Neural progenitor cell (in vitro differentiated cells): Measurements from ENCODE around the gene MAGI1. TPM values are rescaled to one million over a fixed set of nuclear protein-coding genes. Genes with fewer than 3 reads are reported as not detected.

ENCODE experiments used
- DNase-seq: peaks from one replicate; pipeline ENCODE4 v3.0.0-alpha.2; 2016; ENCODE audit warnings: low spot score
- H2AFZ ChIP-seq: fragments of 200-600 bp; sonication (generic); replicated peaks from 2 replicates; pipeline ENCODE4 v1.6.1; 2016; ENCODE audit warnings: antibody characterized with exemption
- H3F3A ChIP-seq: fragments of 200-600 bp; sonication (generic); 2 replicates; pipeline ENCODE4 v1.6.1; 2016; ENCODE audit warnings: antibody characterized with exemption, low read depth
- H3K27ac ChIP-seq: fragments of 200-600 bp; sonication (generic); 2 replicates; pipeline ENCODE4 v1.5.1; 2016; ENCODE audit warnings: mild to moderate bottlenecking
- H3K27me3 ChIP-seq: fragments of 200-600 bp; sonication (generic); 2 replicates; pipeline ENCODE4 v1.6.1; 2016; ENCODE audit warnings: mild to moderate bottlenecking, moderate library complexity
- H3K36me3 ChIP-seq: fragments of 200-600 bp; sonication (generic); 2 replicates; pipeline ENCODE4 v1.5.1; 2016
- H3K4me1 ChIP-seq: fragments of 200-600 bp; sonication (generic); 2 replicates; pipeline ENCODE4 v1.6.1; 2016; ENCODE audit warnings: mixed run types
- H3K4me2 ChIP-seq: fragments of 200-600 bp; sonication (generic); 2 replicates; pipeline ENCODE4 v1.6.1; 2016
- H3K4me3 ChIP-seq: fragments of 200-600 bp; sonication (generic); 2 replicates; pipeline ENCODE4 v1.5.1; 2016
- H3K79me2 ChIP-seq: fragments of 200-600 bp; sonication (generic); 2 replicates; pipeline ENCODE4 v1.6.1; 2016; ENCODE audit warnings: low read depth
- H3K9ac ChIP-seq: fragments of 200-600 bp; sonication (generic); 2 replicates; pipeline ENCODE4 v1.6.1; 2016
- H3K9me3 ChIP-seq: fragments of 200-600 bp; sonication (generic); 2 replicates; pipeline ENCODE4 v1.5.1; 2016; ENCODE audit warnings: low read depth
- H4K20me1 ChIP-seq: fragments of 200-600 bp; sonication (generic); 2 replicates; pipeline ENCODE4 v1.6.1; 2016; ENCODE audit warnings: low read depth
- H3K27ac Mint-ChIP-seq: 3 replicates; pipeline ENCODE4 v1.8.0; 2021; ENCODE audit warnings: mixed read lengths
- H3K27me3 Mint-ChIP-seq: 2 replicates; pipeline ENCODE4 v1.8.0; 2022; ENCODE audit warnings: low read depth, mild to moderate bottlenecking, inconsistent platforms, moderate library complexity, mixed read lengths; ENCODE audit not compliant: insufficient read depth
- H3K36me3 Mint-ChIP-seq: 3 replicates; pipeline ENCODE4 v1.8.0; 2021; ENCODE audit warnings: mixed read lengths
- H3K4me1 Mint-ChIP-seq: 3 replicates; pipeline ENCODE4 v1.8.0; 2021; ENCODE audit warnings: mixed read lengths
- H3K4me3 Mint-ChIP-seq: 3 replicates; pipeline ENCODE4 v1.8.0; 2021; ENCODE audit warnings: mild to moderate bottlenecking, moderate library complexity, mixed read lengths
- H3K9me3 Mint-ChIP-seq: 3 replicates; pipeline ENCODE4 v1.8.0; 2020; ENCODE audit warnings: mixed read lengths
- EZH2 ChIP-seq: fragments of 200-600 bp; sonication (generic); IDR thresholded peaks from 2 replicates; pipeline ENCODE4 v1.6.1; 2017; ENCODE audit warnings: antibody characterized with exemption, mild to moderate bottlenecking, moderate library complexity
- EZH2phosphoT487 ChIP-seq: fragments of 200-600 bp; sonication (generic); IDR thresholded peaks from 2 replicates; pipeline ENCODE4 v1.6.1; 2017; ENCODE audit warnings: antibody characterized with exemption
- total RNA-seq: library from RNA; depleted of rRNA; stranded (reverse); fragments of >200 nt; gene quantifications from 2 replicates; pipeline ENCODE4 v1.2.3, GENCODE V29; 2015; ENCODE audit warnings: low replicate concordance
- TF ChIP-seq, protein P1 (sequence below): fragments of 200-600 bp; sonication (generic); IDR thresholded peaks from 2 replicates; pipeline ENCODE4 v1.5.1; 2017; ENCODE audit warnings: antibody characterized with exemption, mild to moderate bottlenecking

MAGI1 gene
- total RNA-seq, 1 donor from 2014 or later: 40.6 TPM

DNA sequence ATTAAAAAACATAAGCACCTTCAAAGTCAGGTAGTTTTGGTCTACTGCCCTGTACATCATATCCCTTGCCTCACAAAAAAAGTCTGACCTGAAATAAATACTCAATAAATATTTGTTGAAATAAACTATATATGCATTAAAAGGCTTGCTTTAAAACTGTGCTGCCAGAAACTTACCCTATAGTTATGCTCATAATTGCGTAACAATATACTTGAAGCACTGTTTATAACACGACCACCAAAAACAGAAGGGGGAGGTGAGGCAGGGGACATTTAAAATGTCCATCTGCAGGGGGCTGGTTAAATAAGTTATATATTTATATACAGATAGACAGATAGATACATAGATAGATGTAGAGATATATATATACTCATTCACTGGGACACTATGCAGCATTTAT, 549.5 kb downstream of the MAGI1 start:
- TF ChIP-seq, protein P1, sequence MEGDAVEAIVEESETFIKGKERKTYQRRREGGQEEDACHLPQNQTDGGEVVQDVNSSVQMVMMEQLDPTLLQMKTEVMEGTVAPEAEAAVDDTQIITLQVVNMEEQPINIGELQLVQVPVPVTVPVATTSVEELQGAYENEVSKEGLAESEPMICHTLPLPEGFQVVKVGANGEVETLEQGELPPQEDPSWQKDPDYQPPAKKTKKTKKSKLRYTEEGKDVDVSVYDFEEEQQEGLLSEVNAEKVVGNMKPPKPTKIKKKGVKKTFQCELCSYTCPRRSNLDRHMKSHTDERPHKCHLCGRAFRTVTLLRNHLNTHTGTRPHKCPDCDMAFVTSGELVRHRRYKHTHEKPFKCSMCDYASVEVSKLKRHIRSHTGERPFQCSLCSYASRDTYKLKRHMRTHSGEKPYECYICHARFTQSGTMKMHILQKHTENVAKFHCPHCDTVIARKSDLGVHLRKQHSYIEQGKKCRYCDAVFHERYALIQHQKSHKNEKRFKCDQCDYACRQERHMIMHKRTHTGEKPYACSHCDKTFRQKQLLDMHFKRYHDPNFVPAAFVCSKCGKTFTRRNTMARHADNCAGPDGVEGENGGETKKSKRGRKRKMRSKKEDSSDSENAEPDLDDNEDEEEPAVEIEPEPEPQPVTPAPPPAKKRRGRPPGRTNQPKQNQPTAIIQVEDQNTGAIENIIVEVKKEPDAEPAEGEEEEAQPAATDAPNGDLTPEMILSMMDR: no peak
- no peak for TF ChIP-seq EZH2
- no peak for TF ChIP-seq EZH2phosphoT487
- no peaks in the 10 kb centered on the region for H3F3A ChIP-seq
- no peak overlapping the region for H2AFZ ChIP-seq
- Mint-ChIP-seq H3K9me3 (no peaks in the 10 kb centered on the region), H3K4me1 (peaks cover 26% of the 10 kb centered on the region), H3K27ac (no peak overlapping the region), H3K36me3 (peaks cover 17% of the 10 kb centered on the region), H3K27me3 (no peaks in the 10 kb centered on the region), H3K4me3 (no peak overlapping the region)
- H3K27me3 ChIP-seq: no peaks in the 10 kb centered on the region
- H3K9ac ChIP-seq: no peak overlapping the region
- no peak overlapping the region for H3K4me2 ChIP-seq
- H3K27ac ChIP-seq: no peak overlapping the region
- H4K20me1 ChIP-seq: peaks cover 10% of the 10 kb centered on the region
- no peak for DNase-seq
- H3K36me3 ChIP-seq: no peaks in the 10 kb centered on the region
- no peaks in the 10 kb centered on the region for H3K9me3 ChIP-seq
- H3K4me1 ChIP-seq: peaks cover 21% of the 10 kb centered on the region
- H3K4me3 ChIP-seq: no peak overlapping the region
- H3K79me2 ChIP-seq: peaks cover 51% of the 10 kb centered on the region

DNA sequence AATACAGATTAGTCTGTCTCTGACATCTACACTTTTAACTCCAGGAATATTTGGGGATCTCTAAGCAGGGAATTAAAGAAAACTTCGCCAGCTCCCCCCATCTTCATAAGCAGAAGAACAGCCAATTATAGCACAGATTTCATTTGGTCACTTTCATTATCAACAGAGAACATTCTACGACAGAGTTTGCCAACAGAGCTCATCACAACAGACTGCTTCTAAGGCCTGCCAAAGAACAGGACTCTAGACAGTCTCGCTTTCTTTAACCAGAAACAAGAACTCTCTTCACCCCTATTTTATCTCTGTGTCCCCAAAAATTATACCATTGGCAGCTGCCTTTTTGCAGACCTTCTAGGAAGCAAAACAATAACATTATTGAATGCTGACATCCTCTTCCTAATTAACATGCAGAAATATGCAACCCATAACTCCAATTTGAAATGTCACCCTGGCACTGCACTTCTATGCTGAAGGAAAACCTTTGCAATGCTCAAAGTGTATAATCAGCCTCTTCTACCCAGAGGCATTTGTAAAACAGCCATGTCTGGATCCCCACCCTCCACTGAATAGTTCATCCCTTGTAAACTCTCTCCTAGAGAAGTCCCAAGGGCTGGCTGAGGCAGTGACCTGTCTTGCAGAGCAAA, 552.8 kb downstream of the MAGI1 start:
- no peaks in the 10 kb centered on the region for H3K36me3 ChIP-seq
- Mint-ChIP-seq H3K27ac (no peak overlapping the region), H3K27me3 (no peaks in the 10 kb centered on the region), H3K9me3 (no peaks in the 10 kb centered on the region), H3K36me3 (peaks cover 5% of the 10 kb centered on the region), H3K4me3 (no peak overlapping the region), H3K4me1 (peaks cover 37% of the 10 kb centered on the region)
- H4K20me1 ChIP-seq: peaks cover 10% of the 10 kb centered on the region
- peaks cover 35% of the 10 kb centered on the region for H3K4me1 ChIP-seq
- no peak overlapping the region for H3K4me3 ChIP-seq
- H3K4me2 ChIP-seq: no peak overlapping the region
- no peak for DNase-seq
- no peaks in the 10 kb centered on the region for H3K27me3 ChIP-seq
- H3K79me2 ChIP-seq: peaks cover 78% of the 10 kb centered on the region
- H3K27ac ChIP-seq: no peak overlapping the region
- TF ChIP-seq, protein P1: no peak
- TF ChIP-seq EZH2: no peak
- no peak for TF ChIP-seq EZH2phosphoT487
- H2AFZ ChIP-seq: no peak overlapping the region
- no peak overlapping the region for H3K9ac ChIP-seq
- no peaks in the 10 kb centered on the region for H3K9me3 ChIP-seq
- no peaks in the 10 kb centered on the region for H3F3A ChIP-seq

DNA sequence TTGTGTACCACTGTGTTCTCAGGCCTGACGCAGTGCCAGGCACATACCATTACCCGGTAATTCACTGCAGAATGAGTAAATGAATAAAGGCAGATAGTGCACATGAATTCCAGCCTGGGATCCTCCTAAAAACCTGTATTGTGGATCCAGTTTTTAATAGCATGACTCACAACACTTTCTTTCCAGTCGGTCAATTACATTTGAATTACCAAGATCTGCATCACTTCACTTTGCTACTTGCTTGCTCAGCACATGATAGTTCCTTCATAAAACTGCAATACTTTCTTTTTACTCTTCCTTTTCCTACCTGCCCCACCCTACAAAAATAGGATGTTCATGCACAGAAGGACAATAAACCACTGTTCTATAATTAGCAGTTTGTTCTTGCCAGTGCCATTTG, 553.8 kb downstream of the MAGI1 start:
- no peak overlapping the region for H3K9ac ChIP-seq
- no peaks in the 10 kb centered on the region for H3K27me3 ChIP-seq
- TF ChIP-seq, protein P1: no peak
- TF ChIP-seq EZH2 (no peak), EZH2phosphoT487 (no peak)
- DNase-seq: no peak
- no peaks in the 10 kb centered on the region for H3K9me3 ChIP-seq
- Mint-ChIP-seq H3K4me1 (peaks cover 34% of the 10 kb centered on the region), H3K9me3 (no peaks in the 10 kb centered on the region), H3K4me3 (no peak overlapping the region), H3K36me3 (peaks cover 6% of the 10 kb centered on the region), H3K27me3 (no peaks in the 10 kb centered on the region), H3K27ac (no peak overlapping the region)
- H2AFZ ChIP-seq: no peak overlapping the region
- no peak overlapping the region for H3K4me3 ChIP-seq
- peaks cover 83% of the 10 kb centered on the region for H3K79me2 ChIP-seq
- H3K4me1 ChIP-seq: peaks cover 35% of the 10 kb centered on the region
- no peaks in the 10 kb centered on the region for H3K36me3 ChIP-seq
- peaks cover 2% of the 10 kb centered on the region for H3F3A ChIP-seq
- no peak overlapping the region for H3K27ac ChIP-seq
- peaks cover 10% of the 10 kb centered on the region for H4K20me1 ChIP-seq
- no peak overlapping the region for H3K4me2 ChIP-seq
